ENCODE data around the gene VAC14.

- TF ChIP-seq POLR2A (IDR thresholded peaks at IDR 0.05; ENCODE audit: low read depth, low read length) (no peak), POLR2AphosphoS5 (IDR thresholded peaks at IDR 0.05; ENCODE audit: low read depth, low read length) (no peak), PAX5 (IDR thresholded peaks at IDR 0.05; ENCODE audit: insufficient read depth, low read length, severe bottlenecking) (no peak), TAF1 (IDR thresholded peaks at IDR 0.05; ENCODE audit: low read depth, low read length) (no peak), SPI1 (IDR thresholded peaks at IDR 0.05; ENCODE audit: low read depth, low read length) (no peak)
These were observed 28.5 kb downstream of the VAC14 start for GRCh38 chr16:70772493-70772892.

Data from GM12891 (cell line).